Measurements from ENCODE around the gene CAPN2.

The CAPN2 gene

DNA sequence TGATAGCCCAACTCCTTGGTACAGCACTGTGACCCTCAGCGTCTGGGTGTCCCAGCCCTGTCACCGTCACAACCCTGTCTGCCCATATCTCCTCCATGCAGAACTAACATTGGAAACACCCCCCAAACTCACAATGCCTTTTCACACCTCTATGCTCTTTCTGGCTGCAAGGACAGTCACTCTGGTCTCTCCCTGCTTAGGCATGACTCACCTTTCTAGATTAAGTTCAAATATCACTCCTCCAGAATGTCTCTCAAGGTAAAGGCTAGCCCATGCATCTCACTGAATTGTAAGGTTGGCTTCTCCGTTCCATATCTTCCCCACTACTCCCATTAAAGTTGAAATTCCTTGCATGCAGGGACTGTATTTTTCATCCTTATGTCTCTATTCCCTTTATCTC lies 29.8 kb upstream of the CAPN2 start:
- H3K9me3 ChIP-seq (ENCODE audit: insufficient read depth, low read depth, low read length), result 0 out of 2 replicates have a peak, but pooled peaks cover under 1% of the 10 kb centered on the region

DNA sequence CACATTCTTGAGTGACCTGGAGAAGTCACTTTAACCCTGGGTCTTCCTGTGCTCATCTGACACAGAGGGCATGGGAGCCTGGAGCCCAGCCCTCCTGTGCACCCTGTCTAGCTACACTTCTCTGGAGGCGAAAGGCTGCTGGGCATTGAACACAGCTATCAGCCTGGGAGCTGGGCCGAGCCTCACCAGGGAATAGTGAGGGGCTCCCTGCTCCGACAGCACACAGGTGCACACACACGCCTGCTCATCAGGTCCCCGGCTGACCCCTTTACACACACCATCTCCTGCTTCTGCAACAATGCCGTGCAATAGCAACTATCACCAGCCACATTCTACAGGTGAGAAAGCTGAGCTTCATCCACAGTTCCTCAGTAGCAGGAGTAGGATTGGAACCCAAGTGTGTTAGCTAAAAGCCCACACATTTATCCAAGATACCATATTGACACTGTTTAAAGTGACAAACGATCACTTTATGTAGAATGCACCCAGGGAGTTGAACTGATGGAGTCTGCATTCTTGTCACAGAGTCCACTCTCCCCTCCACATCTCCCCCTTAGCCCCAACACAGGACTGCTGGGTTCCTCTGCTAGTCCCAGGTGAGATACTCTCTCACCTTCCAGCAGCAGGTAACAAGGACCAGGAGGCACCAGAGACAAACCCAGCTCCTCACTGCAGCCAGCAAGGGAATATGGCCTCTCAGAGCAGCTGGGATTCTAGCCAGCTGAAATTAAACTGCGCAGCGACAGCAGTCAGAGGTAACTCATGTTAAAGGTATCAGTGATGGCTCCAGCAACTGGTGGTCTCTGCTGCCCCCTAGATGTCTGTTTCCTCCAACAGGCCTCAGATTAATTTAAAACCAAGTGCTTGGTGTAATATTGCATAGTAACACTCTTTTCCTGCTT lies 28.5 kb upstream of the CAPN2 start:
- Histone ChIP-seq H3K9ac (ENCODE audit: low read depth, low read length) (no peak overlapping the region), H3K4me1 (ENCODE audit: insufficient read depth, low read length) (no peaks in the 10 kb centered on the region), H3K4me3 (ENCODE audit: low read length) (no peak overlapping the region), H3K27me3 (ENCODE audit: insufficient read depth, low read length) (0 out of 2 replicates have a peak, but pooled peaks cover 6% of the 10 kb centered on the region), H3K27ac (ENCODE audit: low read length) (no peak overlapping the region), H3K9me3 (ENCODE audit: insufficient read depth, low read depth, low read length) (0 out of 2 replicates have a peak, but pooled peaks cover 3% of the 10 kb centered on the region), H3K36me3 (ENCODE audit: insufficient read depth, low read depth, low read length) (no peaks in the 10 kb centered on the region)

More for the DNA sequence above, 29.8 kb upstream of the CAPN2 start:
- Histone ChIP-seq H3K27ac (ENCODE audit: low read length) (no peak overlapping the region), H3K36me3 (ENCODE audit: insufficient read depth, low read depth, low read length) (no peaks in the 10 kb centered on the region), H3K4me1 (ENCODE audit: insufficient read depth, low read length) (no peaks in the 10 kb centered on the region), H3K9ac (ENCODE audit: low read depth, low read length) (no peak overlapping the region), H3K27me3 (ENCODE audit: insufficient read depth, low read length) (0 out of 2 replicates have a peak, but pooled peaks cover 6% of the 10 kb centered on the region), H3K4me3 (ENCODE audit: low read length) (no peak overlapping the region)

DNA sequence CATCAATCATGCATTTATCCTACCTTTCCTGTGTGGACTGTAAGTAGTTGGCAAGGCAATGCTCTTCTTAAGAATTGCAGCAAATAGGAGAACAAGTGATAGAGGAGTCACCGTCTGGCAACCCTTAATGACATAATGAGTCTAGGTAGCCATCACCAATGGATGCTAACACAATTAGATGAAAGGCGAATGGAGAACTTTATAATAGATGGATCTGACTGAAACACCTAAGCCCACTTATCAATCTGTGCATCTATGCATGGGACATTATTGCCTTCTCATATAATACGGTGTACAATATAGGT lies 27.9 kb upstream of the CAPN2 start:
- Histone ChIP-seq H3K4me1 (ENCODE audit: insufficient read depth, low read length) (no peaks in the 10 kb centered on the region), H3K36me3 (ENCODE audit: insufficient read depth, low read depth, low read length) (no peaks in the 10 kb centered on the region), H3K27me3 (ENCODE audit: insufficient read depth, low read length) (0 out of 2 replicates have a peak, but pooled peaks cover 6% of the 10 kb centered on the region), H3K27ac (ENCODE audit: low read length) (no peak overlapping the region), H3K4me3 (ENCODE audit: low read length) (no peak overlapping the region), H3K9me3 (ENCODE audit: insufficient read depth, low read depth, low read length) (0 out of 2 replicates have a peak, but pooled peaks cover 3% of the 10 kb centered on the region), H3K9ac (ENCODE audit: low read depth, low read length) (no peak overlapping the region)

DNA sequence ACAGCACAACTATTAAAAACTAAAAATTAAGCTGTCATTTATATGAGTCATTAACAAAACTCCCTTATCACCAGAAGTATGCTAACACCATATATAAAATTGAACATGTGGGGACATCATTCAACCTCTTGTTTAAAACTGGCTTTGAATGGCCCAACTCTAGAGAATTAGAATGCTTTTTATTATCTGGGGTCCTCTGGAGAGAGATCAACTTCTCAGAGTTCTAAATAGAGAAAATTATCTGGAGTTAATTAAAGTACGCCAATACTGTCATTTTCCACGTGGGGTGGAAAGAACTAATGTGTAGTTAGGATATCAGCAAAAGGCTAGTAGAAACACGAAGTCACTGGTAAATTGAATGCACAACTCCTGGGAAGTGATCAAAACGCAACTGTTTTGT lies 21.2 kb upstream of the CAPN2 start:
- H3K4me1 ChIP-seq (ENCODE audit: insufficient read depth, low read length), result no peaks in the 10 kb centered on the region
- no peak overlapping the region for H3K27ac ChIP-seq (ENCODE audit: low read length)
- no peak overlapping the region for H3K9ac ChIP-seq (ENCODE audit: low read depth, low read length)
- H3K4me3 ChIP-seq (ENCODE audit: low read length), result no peak overlapping the region
- 0 out of 2 replicates have a peak, but pooled peaks cover 3% of the 10 kb centered on the region for H3K9me3 ChIP-seq (ENCODE audit: insufficient read depth, low read depth, low read length)
- H3K27me3 ChIP-seq (ENCODE audit: insufficient read depth, low read length), result no peaks in the 10 kb centered on the region
- no peaks in the 10 kb centered on the region for H3K36me3 ChIP-seq (ENCODE audit: insufficient read depth, low read depth, low read length)

DNA sequence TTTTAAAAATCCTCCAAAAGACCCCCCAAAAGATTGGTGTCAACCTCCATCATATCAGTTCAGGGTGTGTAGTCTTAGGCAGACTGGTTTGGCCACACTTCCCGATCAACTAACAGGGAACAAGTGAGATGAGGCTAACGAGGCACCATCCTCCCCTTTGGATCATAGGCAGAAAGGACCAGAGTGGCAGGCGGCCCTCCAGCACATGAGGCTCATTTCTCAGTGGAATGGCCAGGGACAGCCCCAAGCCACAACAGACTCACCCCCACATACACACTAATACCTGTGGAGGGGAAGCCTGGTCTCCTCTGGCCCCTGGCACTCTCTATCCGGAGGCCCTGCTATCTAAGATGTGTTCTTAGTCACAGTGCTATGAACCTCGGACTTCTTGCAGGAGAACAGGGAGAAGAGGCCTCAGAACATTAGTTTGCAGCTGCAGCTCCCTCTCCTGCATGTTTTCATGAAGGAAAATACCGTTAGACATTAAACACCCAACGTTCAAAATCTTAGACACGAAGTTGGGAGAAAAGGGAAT lies 17.3 kb upstream of the CAPN2 start:
- Histone ChIP-seq H3K4me1 (ENCODE audit: insufficient read depth, low read length) (no peaks in the 10 kb centered on the region), H3K9me3 (ENCODE audit: insufficient read depth, low read depth, low read length) (no peaks in the 10 kb centered on the region), H3K4me3 (ENCODE audit: low read length) (no peak overlapping the region), H3K27me3 (ENCODE audit: insufficient read depth, low read length) (no peaks in the 10 kb centered on the region), H3K36me3 (ENCODE audit: insufficient read depth, low read depth, low read length) (no peaks in the 10 kb centered on the region), H3K27ac (ENCODE audit: low read length) (no peak overlapping the region), H3K9ac (ENCODE audit: low read depth, low read length) (no peak overlapping the region)

DNA sequence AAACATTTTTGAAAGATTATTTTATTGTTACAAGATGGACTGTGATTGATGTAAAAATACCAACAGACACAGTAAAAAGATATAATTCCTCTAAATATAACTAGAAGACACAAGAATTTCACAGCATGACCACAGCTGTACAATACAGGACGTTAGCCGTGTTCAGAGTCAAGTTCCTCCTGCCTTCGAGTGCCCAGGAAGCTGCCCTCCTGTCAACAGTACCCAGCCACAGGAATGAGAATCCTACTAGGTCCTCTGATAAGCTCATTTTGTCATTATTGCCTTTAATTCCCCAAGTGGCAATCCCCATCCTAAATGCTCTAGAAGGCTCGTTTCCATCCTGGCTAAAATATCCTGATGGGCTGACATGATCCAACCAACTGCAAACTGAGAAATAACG lies 16.4 kb upstream of the CAPN2 start:
- no peaks in the 10 kb centered on the region for H3K36me3 ChIP-seq (ENCODE audit: insufficient read depth, low read depth, low read length)
- no peaks in the 10 kb centered on the region; the same call in 1 of the 2 replicates for H3K4me1 ChIP-seq (ENCODE audit: insufficient read depth, low read length)
- no peaks in the 10 kb centered on the region for H3K9me3 ChIP-seq (ENCODE audit: insufficient read depth, low read depth, low read length)
- no peak overlapping the region for H3K9ac ChIP-seq (ENCODE audit: low read depth, low read length)
- H3K27ac ChIP-seq (ENCODE audit: low read length), result no peak overlapping the region
- H3K4me3 ChIP-seq (ENCODE audit: low read length), result no peak overlapping the region
- H3K27me3 ChIP-seq (ENCODE audit: insufficient read depth, low read length), result no peaks in the 10 kb centered on the region

DNA sequence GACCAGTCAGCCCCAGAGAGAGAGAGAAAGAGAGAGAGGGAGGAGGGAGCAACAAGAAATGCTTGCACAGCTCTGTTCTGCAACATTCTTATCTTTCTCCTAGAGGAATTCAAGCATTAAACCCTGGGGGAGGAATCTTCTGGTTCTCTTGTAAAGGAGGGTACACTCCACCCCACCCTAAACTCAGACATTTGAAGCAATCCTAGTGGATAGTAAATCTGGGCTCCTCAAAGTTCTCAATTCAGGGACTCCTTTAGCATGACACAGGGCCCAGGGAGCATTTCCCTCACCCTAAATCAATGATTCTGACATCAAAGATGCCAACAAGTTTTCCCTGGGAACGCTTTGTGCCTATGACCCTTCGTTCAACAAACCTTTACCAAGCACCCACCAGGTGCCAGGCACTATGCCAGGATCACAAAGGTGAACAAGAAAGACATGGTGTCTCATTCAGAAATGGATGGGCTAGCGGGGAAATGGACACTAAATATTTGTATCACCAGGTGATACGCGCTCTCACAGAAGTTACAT lies 11.9 kb upstream of the CAPN2 start:
- Histone ChIP-seq H3K4me1 (ENCODE audit: insufficient read depth, low read length) (no peaks in the 10 kb centered on the region; the same call in none of the 2 replicates), H3K27ac (ENCODE audit: low read length) (no peak overlapping the region), H3K9ac (ENCODE audit: low read depth, low read length) (no peak overlapping the region)

DNA sequence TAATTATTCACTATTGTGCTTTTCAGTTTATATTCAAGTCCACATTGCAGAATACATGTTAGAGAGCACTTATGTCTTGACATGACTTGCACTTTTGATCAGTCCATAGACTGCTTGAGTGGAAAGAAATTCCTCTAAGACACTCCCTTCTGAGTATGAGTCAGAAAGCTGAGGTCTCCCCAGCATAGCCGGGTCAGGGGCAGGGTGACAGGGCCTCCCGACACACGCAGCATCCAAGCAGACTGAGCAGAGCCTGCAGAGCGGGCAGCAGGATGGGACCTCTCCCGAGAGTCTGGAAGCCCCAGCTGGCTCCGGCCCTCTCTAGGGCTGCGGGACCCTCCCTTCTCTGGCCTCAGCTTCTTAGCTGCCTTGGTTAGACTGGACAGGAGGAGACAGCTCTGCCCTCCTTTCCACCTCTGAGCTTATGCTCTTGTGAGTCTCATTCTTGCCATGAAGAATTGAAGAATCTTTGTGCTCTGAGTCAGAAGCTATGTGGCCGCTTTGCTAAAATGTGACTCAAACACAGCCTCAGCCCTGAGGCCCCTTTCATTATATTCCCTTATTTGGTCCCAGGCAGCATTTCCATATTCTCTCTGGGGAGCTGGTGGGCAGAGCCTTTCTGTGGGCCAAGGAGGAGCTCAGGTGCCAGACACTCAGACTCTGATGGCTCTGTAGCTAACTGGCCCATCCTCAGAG lies 11.2 kb upstream of the CAPN2 start:
- H3K4me1 ChIP-seq (ENCODE audit: insufficient read depth, low read length), result no peaks in the 10 kb centered on the region; the same call in none of the 2 replicates
- no peaks in the 10 kb centered on the region for H3K36me3 ChIP-seq (ENCODE audit: insufficient read depth, low read depth, low read length)
- no peak overlapping the region for H3K4me3 ChIP-seq (ENCODE audit: low read length)
- no peaks in the 10 kb centered on the region for H3K27me3 ChIP-seq (ENCODE audit: insufficient read depth, low read length)
- peak overlapping the region; percentile 34; the same call in 1 of the 2 replicates for H3K9ac ChIP-seq (ENCODE audit: low read depth, low read length)
- no peaks in the 10 kb centered on the region for H3K9me3 ChIP-seq (ENCODE audit: insufficient read depth, low read depth, low read length)
- H3K27ac ChIP-seq (ENCODE audit: low read length), result no peak overlapping the region

More for the DNA sequence above, 11.9 kb upstream of the CAPN2 start:
- Histone ChIP-seq H3K4me3 (ENCODE audit: low read length) (no peak overlapping the region), H3K9me3 (ENCODE audit: insufficient read depth, low read depth, low read length) (no peaks in the 10 kb centered on the region), H3K36me3 (ENCODE audit: insufficient read depth, low read depth, low read length) (no peaks in the 10 kb centered on the region), H3K27me3 (ENCODE audit: insufficient read depth, low read length) (no peaks in the 10 kb centered on the region)

DNA sequence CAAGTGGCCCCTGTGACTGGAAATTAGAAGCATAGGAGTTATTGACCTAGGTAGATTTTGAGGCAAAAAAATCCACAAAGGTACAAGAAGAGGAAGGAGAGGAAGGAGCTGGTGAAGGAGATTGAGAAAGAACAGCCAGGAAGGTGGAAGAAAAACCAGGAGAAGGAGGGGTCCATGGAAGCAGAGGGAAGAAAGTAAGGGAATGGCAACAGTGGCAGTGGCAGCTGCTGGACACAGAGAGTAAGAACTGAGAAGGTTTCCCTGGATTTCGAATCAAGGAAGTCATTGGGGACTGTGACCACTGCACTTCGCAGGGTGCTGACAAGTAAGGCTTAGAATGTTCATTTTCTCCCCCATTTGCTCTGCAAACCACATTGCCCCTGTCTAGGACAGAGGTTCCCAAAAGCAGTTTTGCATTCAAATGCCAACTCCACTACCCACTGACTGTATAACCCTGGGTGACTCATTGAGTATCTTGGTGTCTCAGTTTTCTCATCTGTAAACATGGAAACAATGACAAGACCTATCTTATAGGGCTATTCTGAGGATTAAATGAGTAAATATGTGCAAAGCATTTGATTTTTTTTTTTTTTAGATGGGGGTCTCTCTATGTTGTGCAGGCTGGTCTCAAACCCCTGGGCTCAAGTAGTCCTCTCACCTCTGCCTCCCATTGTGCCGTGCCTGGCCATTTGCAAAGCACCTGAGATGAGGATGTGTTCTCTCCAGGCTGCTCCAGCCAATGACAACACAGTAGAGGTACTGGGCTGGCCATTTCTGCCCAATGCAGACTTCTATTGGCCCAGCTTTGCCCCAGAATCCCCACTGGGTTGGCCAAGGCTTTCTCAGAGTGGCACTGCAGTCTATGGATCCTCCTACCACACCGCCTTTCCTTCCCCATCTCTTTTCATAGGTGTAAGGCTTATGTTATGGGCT lies 9.3 kb upstream of the CAPN2 start:
- H3K4me1 ChIP-seq (ENCODE audit: insufficient read depth, low read length), result no peaks in the 10 kb centered on the region; the same call in none of the 2 replicates
- no peak overlapping the region for H3K4me3 ChIP-seq (ENCODE audit: low read length)
- H3K36me3 ChIP-seq (ENCODE audit: insufficient read depth, low read depth, low read length), result no peaks in the 10 kb centered on the region
- H3K27me3 ChIP-seq (ENCODE audit: insufficient read depth, low read length), result no peaks in the 10 kb centered on the region
- H3K9me3 ChIP-seq (ENCODE audit: insufficient read depth, low read depth, low read length), result no peaks in the 10 kb centered on the region
- H3K9ac ChIP-seq (ENCODE audit: low read depth, low read length), result no peak overlapping the region
- H3K27ac ChIP-seq (ENCODE audit: low read length), result no peak overlapping the region

DNA sequence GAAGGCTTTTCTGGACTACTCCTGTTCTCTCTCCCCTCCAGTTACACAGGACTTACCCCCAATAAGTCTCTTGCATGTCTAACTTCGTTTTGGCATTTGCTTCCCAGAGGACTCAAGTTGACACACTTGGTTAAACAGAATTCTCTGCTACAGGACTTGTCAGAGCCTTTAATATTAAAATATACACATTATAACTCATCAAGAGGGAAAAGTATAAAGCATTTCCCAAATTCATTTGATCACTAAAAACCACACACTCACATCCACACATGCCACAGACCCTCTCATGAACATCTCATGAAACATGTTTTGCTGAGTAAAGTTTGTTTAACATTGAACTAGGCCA lies 8.7 kb upstream of the CAPN2 start:
- Histone ChIP-seq H3K9ac (ENCODE audit: low read depth, low read length) (no peak overlapping the region), H3K4me1 (ENCODE audit: insufficient read depth, low read length) (no peaks in the 10 kb centered on the region; the same call in none of the 2 replicates), H3K36me3 (ENCODE audit: insufficient read depth, low read depth, low read length) (no peaks in the 10 kb centered on the region), H3K4me3 (ENCODE audit: low read length) (no peak overlapping the region), H3K27ac (ENCODE audit: low read length) (no peak overlapping the region), H3K27me3 (ENCODE audit: insufficient read depth, low read length) (no peaks in the 10 kb centered on the region), H3K9me3 (ENCODE audit: insufficient read depth, low read depth, low read length) (no peaks in the 10 kb centered on the region)
